CD8-positive, alpha-beta memory T cell (primary cell): Measurements from ENCODE around the gene DPH3. TPM values are rescaled to one million over a fixed set of nuclear protein-coding genes. Genes with fewer than 3 reads are reported as not detected.

Experiments used
- CTCF ChIA-PET: fragments of 350-600 bp; sonication (Branson Sonifier 250); formaldehyde crosslinking; loops from one replicate; lab custom pipeline; 2021; ENCODE audit warnings: antibody characterized with exemption; lab: Charles Lee
- POLR2A ChIA-PET: fragments of 350-600 bp; sonication (Branson Sonifier 250); formaldehyde crosslinking; loops from one replicate; lab custom pipeline; 2021; ENCODE audit warnings: antibody characterized with exemption; lab: Charles Lee
- DNase-seq, 5 donors: peaks; one replicate each; pipeline versions ENCODE4 v3.0.0 to v3.0.0-alpha.2; 2020 to 2022; ENCODE audit warnings: mixed read lengths in 1 of 5
- H3K27ac ChIP-seq: one replicate; pipeline ENCODE4 v1.7.0; 2013; ENCODE audit warnings: low read depth, mild to moderate bottlenecking, low read length, moderate library complexity
- H3K27me3 ChIP-seq: 2 replicates; pipeline ENCODE4 v1.7.0; 2013; ENCODE audit warnings: low read length, mild to moderate bottlenecking; ENCODE audit not compliant: insufficient read depth, poor library complexity, severe bottlenecking
- H3K36me3 ChIP-seq: 2 replicates; pipeline ENCODE4 v1.7.0; 2013; ENCODE audit warnings: mild to moderate bottlenecking, low read length, moderate library complexity; ENCODE audit not compliant: insufficient read depth
- H3K4me1 ChIP-seq: 2 replicates; pipeline ENCODE4 v1.7.0; 2013; ENCODE audit warnings: mild to moderate bottlenecking, low read length, moderate library complexity; ENCODE audit not compliant: insufficient read depth
- H3K4me3 ChIP-seq: 2 replicates; pipeline ENCODE4 v1.7.0; 2013; ENCODE audit warnings: mild to moderate bottlenecking, low read length
- H3K9me3 ChIP-seq: 2 replicates; pipeline ENCODE4 v1.7.0; 2013; ENCODE audit warnings: mild to moderate bottlenecking, low read length
- H3K27ac Mint-ChIP-seq, 8 donors: one replicate each; pipeline ENCODE4 v1.8.0; 2020 to 2021; ENCODE audit warnings: mixed read lengths in 8 of 8, mild to moderate bottlenecking in 6 of 8, inconsistent platforms in 3 of 8, moderate library complexity in 3 of 8
- H3K27me3 Mint-ChIP-seq, 2 donors: one replicate each; pipeline ENCODE4 v1.8.0; 2020 to 2021; ENCODE audit warnings: mixed read lengths in 2 of 2, mild to moderate bottlenecking in 1 of 2, moderate library complexity in 1 of 2
- H3K36me3 Mint-ChIP-seq, 3 donors: one replicate each; pipeline ENCODE4 v1.8.0; 2020 to 2021; ENCODE audit warnings: mixed read lengths in 3 of 3, inconsistent platforms in 1 of 3, mild to moderate bottlenecking in 1 of 3
- H3K4me1 Mint-ChIP-seq, 3 donors: one replicate each; pipeline ENCODE4 v1.8.0; 2020 to 2021; ENCODE audit warnings: mixed read lengths in 3 of 3, inconsistent platforms in 1 of 3, mild to moderate bottlenecking in 1 of 3
- H3K4me3 Mint-ChIP-seq, 7 donors: one replicate each; pipeline ENCODE4 v1.8.0; 2020 to 2021; ENCODE audit warnings: mixed read lengths in 7 of 7, mild to moderate bottlenecking in 6 of 7, moderate library complexity in 4 of 7, inconsistent platforms in 2 of 7
- H3K9me3 Mint-ChIP-seq, 5 donors: one replicate each; pipeline ENCODE4 v1.8.0; 2020 to 2022; ENCODE audit warnings: mixed read lengths in 5 of 5, mild to moderate bottlenecking in 3 of 5, moderate library complexity in 2 of 5, inconsistent platforms in 1 of 5
- polyA plus RNA-seq: library from polyadenylated mRNA; unstranded; fragments of 300-500 nt; fragmentation: Illumina TruSeq; gene quantifications from one replicate; pipeline ENCODE4 v1.2.3, GENCODE V29; 2021
- total RNA-seq, 2 experiments: library from RNA; stranded (reverse); gene quantifications; one replicate each; pipeline ENCODE4 v1.2.3, GENCODE V29; 2021

DPH3 gene
- total and polyA plus RNA-seq, 3 experiments from 2014 or later: 29.9 to 32.8 (median 31.7) TPM

DNA sequence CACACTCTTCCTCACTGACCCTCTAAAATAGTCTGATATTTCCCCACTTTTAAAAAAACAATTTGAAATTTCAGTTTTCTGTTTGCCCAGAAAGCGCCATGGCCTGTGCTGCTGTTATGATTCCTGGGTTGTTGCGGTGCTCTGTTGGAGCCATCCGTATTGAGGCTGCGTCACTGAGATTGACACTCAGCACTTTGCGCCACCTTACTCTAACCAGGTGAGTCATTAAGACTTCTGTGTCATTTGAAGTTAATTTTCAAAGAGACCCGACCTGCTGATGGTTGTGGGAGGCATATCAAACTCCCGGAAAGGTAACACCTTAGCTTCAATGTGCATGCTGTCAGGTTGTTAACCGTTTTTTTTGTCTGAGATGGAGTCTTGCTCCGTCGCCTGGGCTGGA lies 6.1 kb upstream of the DPH3 start:
- Histone ChIP-seq H3K36me3 (no peaks in the 10 kb centered on the region), H3K9me3 (no peaks in the 10 kb centered on the region), H3K4me3 (no peak overlapping the region), H3K27ac (no peak overlapping the region), H3K27me3 (no peaks in the 10 kb centered on the region), H3K4me1 (peaks cover 2% of the 10 kb centered on the region)
- H3K4me3 Mint-ChIP-seq: no peak overlapping the region
- no peak for DNase-seq
- CTCF ChIA-PET: interaction anchor here (1.4 to 9.5 kb wide), 3 partner anchors 15 to 258 kb away, joined by 3 to 108 read pairs (median 13); no protein-coding TSS in a partner anchor
- H3K4me1 Mint-ChIP-seq: peaks cover 17 to 23% (median 19%) of the 10 kb centered on the region in 3 donors
- POLR2A ChIA-PET: no interaction called here
- no peaks in the 10 kb centered on the region for H3K27me3 Mint-ChIP-seq
- H3K27ac Mint-ChIP-seq: no peak overlapping the region
- no peaks in the 10 kb centered on the region for H3K9me3 Mint-ChIP-seq
- peaks cover 5 to 52% (median 5%) of the 10 kb centered on the region in 3 donors for H3K36me3 Mint-ChIP-seq

DNA sequence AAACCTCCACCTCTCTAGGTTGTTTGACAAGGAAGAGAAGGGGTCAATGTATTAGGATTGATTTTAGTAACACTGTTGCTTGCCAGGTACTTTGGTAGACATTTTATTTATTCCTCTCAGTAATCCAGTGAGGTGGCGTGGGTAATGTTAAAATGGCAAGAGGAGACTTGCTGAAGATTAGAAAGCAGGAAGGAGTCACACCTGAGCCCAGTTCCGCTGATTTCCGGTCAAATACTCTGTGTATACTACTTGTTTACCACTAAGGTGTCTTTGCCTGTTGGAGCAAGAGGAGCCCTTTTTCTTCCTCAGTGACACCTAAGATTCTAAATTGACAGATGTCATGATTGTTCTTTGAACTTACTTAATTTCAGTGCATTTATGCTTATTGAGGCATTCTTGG lies 2.0 kb upstream of the DPH3 start:
- Mint-ChIP-seq H3K27ac (peak overlapping the region; percentile 64 to 100 (median 97)), H3K36me3 (peaks cover 1 to 35% (median 3%) of the 10 kb centered on the region in 3 donors), H3K4me3 (peak overlapping the region in 5 of 7 donors; percentile 9 to 93 (median 40)), H3K4me1 (peaks cover 37 to 41% (median 38%) of the 10 kb centered on the region in 3 donors), H3K27me3 (peaks cover 0 to 4% of the 10 kb centered on the region in 2 donors), H3K9me3 (no peaks in the 10 kb centered on the region)
- no peak overlapping the region for H3K4me3 ChIP-seq
- H3K36me3 ChIP-seq: no peaks in the 10 kb centered on the region
- H3K4me1 ChIP-seq: peaks cover 19% of the 10 kb centered on the region
- no peaks in the 10 kb centered on the region for H3K27me3 ChIP-seq
- peak overlapping the region; percentile 17 for H3K27ac ChIP-seq
- ChIA-PET CTCF (interaction anchor here (1.1 to 9.5 kb wide), 8 partner anchors 12 to 285 kb away, joined by 3 to 108 read pairs (median 20); no protein-coding TSS in a partner anchor), POLR2A (no interaction called here)
- no peak for DNase-seq
- no peaks in the 10 kb centered on the region for H3K9me3 ChIP-seq

DNA sequence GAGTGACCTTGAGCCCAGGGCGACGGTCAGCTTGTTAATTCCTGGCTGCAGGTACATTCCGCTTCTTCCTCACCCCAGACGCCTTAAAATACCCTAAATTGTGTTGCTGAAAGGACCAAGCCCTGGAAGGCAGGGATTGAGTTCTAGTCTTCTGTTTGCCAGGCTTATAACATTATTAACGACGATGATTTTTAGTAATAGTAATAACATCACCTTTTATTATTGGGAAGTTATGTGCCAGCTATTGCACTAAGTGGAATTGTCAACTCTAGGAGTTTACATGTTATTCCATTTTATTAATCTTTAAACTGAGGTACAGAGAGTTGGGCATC lies 678 bp upstream of the DPH3 start:
- H3K4me3 ChIP-seq: peak overlapping the region; percentile 88
- Mint-ChIP-seq H3K4me3 (peak overlapping the region; percentile 93 to 99 (median 97)), H3K9me3 (no peaks in the 10 kb centered on the region), H3K4me1 (peaks cover 37 to 41% (median 38%) of the 10 kb centered on the region in 3 donors), H3K27ac (peak overlapping the region; percentile 95 to 100 (median 100)), H3K27me3 (peaks cover 0 to 4% of the 10 kb centered on the region in 2 donors), H3K36me3 (peaks cover 0 to 34% (median 0%) of the 10 kb centered on the region in 3 donors)
- no peaks in the 10 kb centered on the region for H3K9me3 ChIP-seq
- peak overlapping the region; percentile 95 for H3K27ac ChIP-seq
- POLR2A ChIA-PET: interaction anchor here (0.7 to 1.5 kb wide), 7 partner anchors 21 to 664 kb away, joined by 3 to 19 read pairs (median 4); partner anchors contain the start of genes BTD and HACL1
- no peaks in the 10 kb centered on the region for H3K27me3 ChIP-seq
- no peak for DNase-seq
- CTCF ChIA-PET: interaction anchor here (0.9 to 9.5 kb wide), 10 partner anchors 12 to 287 kb away, joined by 3 to 108 read pairs (median 6); partner anchors contain the start of gene RFTN1
- H3K4me1 ChIP-seq: peaks cover 19% of the 10 kb centered on the region
- no peaks in the 10 kb centered on the region for H3K36me3 ChIP-seq

DNA sequence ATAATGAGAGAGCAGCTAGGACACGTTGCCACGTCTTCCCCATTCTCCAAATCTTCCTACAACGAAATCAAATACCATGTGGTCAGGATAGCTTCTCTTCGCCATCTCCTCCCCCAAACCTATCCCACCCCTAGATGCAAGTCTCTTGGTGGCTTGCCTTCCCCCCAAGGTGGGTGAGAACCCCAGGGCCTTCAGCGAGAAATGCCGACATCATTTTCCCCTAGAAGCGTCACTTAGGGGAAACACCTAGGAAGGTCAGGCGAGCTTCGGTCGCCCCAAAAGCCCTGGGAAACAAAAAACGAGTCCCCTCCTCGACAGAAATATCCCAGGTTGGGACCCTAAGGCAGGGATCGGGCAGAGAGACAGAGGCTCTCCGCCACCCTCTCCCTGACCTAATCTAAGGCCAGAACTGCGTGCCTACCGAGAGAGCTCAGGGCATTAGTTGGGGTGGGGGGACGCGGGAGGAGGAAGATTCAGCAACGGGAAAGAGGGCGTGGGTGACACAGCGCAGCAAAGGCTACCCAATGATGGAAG lies 502 bp downstream of the DPH3 start:
- no peak for DNase-seq
- H3K4me3 Mint-ChIP-seq: peak overlapping the region; percentile 93 to 99 (median 97)
- Histone ChIP-seq H3K27ac (peak overlapping the region; percentile 95), H3K36me3 (peaks cover 8% of the 10 kb centered on the region), H3K4me3 (peak overlapping the region; percentile 88), H3K27me3 (no peaks in the 10 kb centered on the region), H3K9me3 (no peaks in the 10 kb centered on the region), H3K4me1 (peaks cover 19% of the 10 kb centered on the region)
- H3K9me3 Mint-ChIP-seq: no peaks in the 10 kb centered on the region
- POLR2A ChIA-PET: interaction anchor here (0.7 to 1.6 kb wide), 7 partner anchors 12 to 975 kb away, joined by 3 to 19 read pairs (median 4); partner anchors contain the start of genes BTD and HACL1
- CTCF ChIA-PET: interaction anchor here (0.8 to 9.5 kb wide), 8 partner anchors 9 to 286 kb away, joined by 3 to 108 read pairs (median 6); partner anchors contain the start of gene RFTN1
- peak overlapping the region; percentile 95 to 100 (median 100) for H3K27ac Mint-ChIP-seq
- peaks cover 0 to 33% (median 3%) of the 10 kb centered on the region in 3 donors for H3K36me3 Mint-ChIP-seq
- peaks cover 0 to 4% of the 10 kb centered on the region in 2 donors for H3K27me3 Mint-ChIP-seq
- peaks cover 37 to 41% (median 38%) of the 10 kb centered on the region in 3 donors for H3K4me1 Mint-ChIP-seq

DNA sequence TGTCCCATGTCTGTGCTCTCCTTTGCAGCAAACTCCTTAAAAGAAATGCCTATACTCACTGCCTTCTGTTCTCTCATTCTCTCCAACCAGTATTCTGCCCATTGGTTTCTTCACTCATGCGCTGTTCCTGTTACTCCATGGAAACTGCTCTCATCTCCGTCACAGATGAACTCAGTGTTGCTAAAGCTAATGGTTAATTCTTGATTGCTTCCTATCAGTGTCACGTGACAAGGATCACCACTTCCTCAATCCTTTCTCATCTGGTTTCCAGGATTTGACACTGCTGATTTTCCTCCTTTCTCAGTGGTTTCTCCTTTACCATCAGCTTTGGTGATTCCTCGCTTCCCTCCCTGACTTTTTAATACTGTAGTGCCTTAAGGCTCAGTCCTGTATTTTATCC lies 2.6 kb downstream of the DPH3 start:
- Mint-ChIP-seq H3K27me3 (peaks cover 0 to 4% of the 10 kb centered on the region in 2 donors), H3K27ac (no peak overlapping the region), H3K9me3 (no peaks in the 10 kb centered on the region), H3K4me3 (no peak overlapping the region), H3K36me3 (peaks cover 0 to 39% (median 5%) of the 10 kb centered on the region in 3 donors), H3K4me1 (peaks cover 29 to 34% (median 30%) of the 10 kb centered on the region in 3 donors)
- Histone ChIP-seq H3K27ac (no peak overlapping the region), H3K4me3 (no peak overlapping the region), H3K4me1 (peaks cover 19% of the 10 kb centered on the region), H3K27me3 (no peaks in the 10 kb centered on the region), H3K9me3 (no peaks in the 10 kb centered on the region), H3K36me3 (peaks cover 8% of the 10 kb centered on the region)
- ChIA-PET CTCF (no interaction called here), POLR2A (no interaction called here)
- no peak for DNase-seq

DNA sequence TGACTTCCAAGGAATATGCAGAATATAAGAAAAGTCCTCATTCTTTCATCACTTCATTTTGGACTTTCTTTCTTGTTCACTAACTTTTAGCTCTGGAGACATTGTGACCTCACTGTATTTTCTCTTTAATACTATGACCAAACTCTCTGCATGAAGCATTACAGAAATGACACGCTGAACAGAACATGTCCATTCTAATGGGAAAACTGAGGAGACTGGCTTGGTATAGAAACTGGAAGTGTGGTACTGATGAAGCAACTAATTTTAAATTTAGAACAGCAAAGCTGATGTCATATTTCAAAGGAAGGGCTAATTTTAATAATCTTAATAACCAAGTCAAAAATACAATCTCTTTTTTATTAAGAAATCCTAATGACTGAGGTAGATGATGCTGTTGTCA lies 4.7 kb downstream of the DPH3 start:
- no peaks in the 10 kb centered on the region for H3K9me3 Mint-ChIP-seq
- no peaks in the 10 kb centered on the region for H3K9me3 ChIP-seq
- no peak for DNase-seq
- peaks cover 0 to 4% of the 10 kb centered on the region in 2 donors for H3K27me3 Mint-ChIP-seq
- H3K27ac ChIP-seq: no peak overlapping the region
- peaks cover 0 to 40% (median 6%) of the 10 kb centered on the region in 3 donors for H3K36me3 Mint-ChIP-seq
- H3K27me3 ChIP-seq: no peaks in the 10 kb centered on the region
- no peak overlapping the region for H3K4me3 Mint-ChIP-seq
- peak overlapping the region in 1 of 8 donors; percentile 2 for H3K27ac Mint-ChIP-seq
- POLR2A ChIA-PET: no interaction called here
- no peak overlapping the region for H3K4me3 ChIP-seq
- peaks cover 12 to 16% (median 12%) of the 10 kb centered on the region in 3 donors for H3K4me1 Mint-ChIP-seq
- H3K36me3 ChIP-seq: peaks cover 8% of the 10 kb centered on the region
- H3K4me1 ChIP-seq: peaks cover 12% of the 10 kb centered on the region
- CTCF ChIA-PET: no interaction called here

DNA sequence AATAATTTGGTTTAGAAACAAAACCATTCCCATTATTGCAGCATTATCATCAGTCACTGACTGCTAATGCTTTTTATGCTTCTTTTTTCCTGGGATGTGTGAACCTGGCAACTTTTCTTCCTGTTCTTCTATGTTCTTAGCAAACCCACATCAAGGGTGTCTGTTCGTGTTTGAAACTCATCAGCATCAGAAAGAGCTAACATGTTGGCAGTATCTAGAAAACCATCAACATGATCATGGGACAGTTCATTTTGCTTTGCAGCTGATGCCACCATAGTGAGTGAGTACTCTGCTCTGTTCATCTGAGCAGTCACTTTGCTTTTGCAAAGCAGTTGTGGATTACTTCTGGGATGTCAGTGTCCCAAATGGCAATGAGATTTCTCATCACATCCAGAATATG lies 5.9 kb downstream of the DPH3 start:
- H3K36me3 Mint-ChIP-seq: peaks cover 0 to 33% (median 6%) of the 10 kb centered on the region in 3 donors

DNA sequence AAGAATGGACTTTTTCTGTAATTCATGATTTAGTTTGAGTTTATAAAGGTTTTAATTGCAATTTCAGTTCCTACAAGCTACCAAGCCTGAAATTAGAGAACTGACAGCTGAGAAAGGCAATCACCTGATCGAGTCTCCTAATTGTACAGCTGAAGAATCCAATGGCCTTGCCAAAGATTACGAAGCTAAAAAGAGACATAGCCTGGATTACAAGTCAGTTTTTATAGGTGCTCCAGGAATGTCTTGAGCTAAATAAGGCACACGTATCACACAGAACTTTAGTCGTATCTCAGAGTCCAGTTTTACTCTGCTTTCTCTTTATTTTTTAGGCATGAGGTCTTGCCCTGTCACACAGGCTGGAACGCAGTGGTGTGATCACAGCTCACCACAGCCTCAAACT lies 6.6 kb downstream of the DPH3 start:
- no peak overlapping the region for H3K27ac Mint-ChIP-seq
- DNase-seq: no peak
- no peaks in the 10 kb centered on the region for H3K9me3 ChIP-seq
- H3K4me1 ChIP-seq: peaks cover 2% of the 10 kb centered on the region
- peaks cover 0 to 9% (median 0%) of the 10 kb centered on the region in 3 donors for H3K4me1 Mint-ChIP-seq
- peaks cover 0 to 33% (median 6%) of the 10 kb centered on the region in 3 donors for H3K36me3 Mint-ChIP-seq
- ChIA-PET POLR2A (no interaction called here), CTCF (interaction anchor here (1.3 to 1.6 kb wide), 2 partner anchors 9 to 11 kb away, joined by 3 to 8 read pairs; no protein-coding TSS in a partner anchor)
- H3K36me3 ChIP-seq: peaks cover 8% of the 10 kb centered on the region
- H3K27me3 ChIP-seq: no peaks in the 10 kb centered on the region
- no peaks in the 10 kb centered on the region for H3K9me3 Mint-ChIP-seq
- H3K27me3 Mint-ChIP-seq: no peaks in the 10 kb centered on the region
- no peak overlapping the region for H3K4me3 Mint-ChIP-seq
- H3K27ac ChIP-seq: no peak overlapping the region
- no peak overlapping the region for H3K4me3 ChIP-seq

More for the DNA sequence above, 5.9 kb downstream of the DPH3 start:
- peaks cover under 1 to 11% (median 2%) of the 10 kb centered on the region in 3 donors for H3K4me1 Mint-ChIP-seq
- Histone ChIP-seq H3K27me3 (no peaks in the 10 kb centered on the region), H3K9me3 (no peaks in the 10 kb centered on the region), H3K4me3 (no peak overlapping the region), H3K36me3 (peaks cover 8% of the 10 kb centered on the region), H3K4me1 (peaks cover 7% of the 10 kb centered on the region), H3K27ac (no peak overlapping the region)
- H3K4me3 Mint-ChIP-seq: no peak overlapping the region
- H3K27me3 Mint-ChIP-seq: no peaks in the 10 kb centered on the region
- CTCF ChIA-PET: interaction anchor here (1.3 to 1.6 kb wide), 2 partner anchors 10 to 11 kb away, joined by 3 to 8 read pairs; no protein-coding TSS in a partner anchor
- peak overlapping the region in 1 of 8 donors; percentile 49 for H3K27ac Mint-ChIP-seq
- POLR2A ChIA-PET: no interaction called here
- DNase-seq: no peak
- no peaks in the 10 kb centered on the region for H3K9me3 Mint-ChIP-seq
